GM23338 (cell line): Measurements from ENCODE around the gene CLCN6. TPM values are rescaled to one million over a fixed set of nuclear protein-coding genes. Genes with fewer than 3 reads are reported as not detected.

Source experiments
- ATAC-seq: fragments of 200-7000 bp; cut with Tn5 transposase; 3 replicates; pipeline ENCODE4 v1.9.1; 2020
- DNase-seq: peaks from one replicate; pipeline ENCODE4 v3.0.0-alpha.2; 2015; ENCODE audit warnings: low spot score
- H2AFZ ChIP-seq: fragments of 200-600 bp; sonication (generic); 2 replicates; pipeline ENCODE4 v1.8.0; 2016; ENCODE audit warnings: antibody characterized with exemption, mild to moderate bottlenecking, moderate library complexity
- H3F3A ChIP-seq: fragments of 200-600 bp; sonication (generic); replicated peaks from 2 replicates; pipeline ENCODE4 v1.8.0; 2017; ENCODE audit warnings: antibody characterized with exemption, mixed run types, low read depth
- H3K27ac ChIP-seq: fragments of 200-600 bp; sonication (generic); 2 replicates; pipeline ENCODE4 v1.6.1; 2016; ENCODE audit warnings: low read depth
- H3K27me3 ChIP-seq: fragments of 200-600 bp; sonication (generic); 2 replicates; pipeline ENCODE4 v1.8.0; 2016; ENCODE audit warnings: mild to moderate bottlenecking, mixed run types, moderate library complexity; ENCODE audit not compliant: insufficient read depth
- H3K36me3 ChIP-seq: fragments of 200-600 bp; sonication (generic); 2 replicates; pipeline ENCODE4 v1.8.0; 2016; ENCODE audit warnings: mild to moderate bottlenecking; ENCODE audit not compliant: insufficient read depth
- H3K4me1 ChIP-seq: fragments of 200-600 bp; sonication (generic); 2 replicates; pipeline ENCODE4 v1.8.0; 2016; ENCODE audit warnings: mild to moderate bottlenecking, moderate library complexity; ENCODE audit not compliant: insufficient read depth
- H3K4me2 ChIP-seq: fragments of 200-600 bp; sonication (generic); 2 replicates; pipeline ENCODE4 v1.7.1; 2017; ENCODE audit warnings: mixed run types
- H3K4me3 ChIP-seq: fragments of 200-600 bp; sonication (generic); 2 replicates; pipeline ENCODE4 v1.6.1; 2016; ENCODE audit warnings: mixed run types
- H3K79me2 ChIP-seq: fragments of 200-600 bp; sonication (generic); replicated peaks from 2 replicates; pipeline ENCODE4 v1.8.0; 2017; ENCODE audit warnings: mild to moderate bottlenecking; ENCODE audit not compliant: insufficient read depth
- H3K9me2 ChIP-seq: fragments of 200-600 bp; sonication (generic); 2 replicates; pipeline ENCODE4 v1.8.0; 2017; ENCODE audit not compliant: insufficient read depth
- H4K20me1 ChIP-seq: fragments of 200-600 bp; sonication (generic); replicated peaks from 2 replicates; pipeline ENCODE4 v1.8.0; 2017; ENCODE audit warnings: mild to moderate bottlenecking; ENCODE audit not compliant: insufficient read depth
- H3K27ac Mint-ChIP-seq: 2 replicates; pipeline ENCODE4 v1.8.0; 2020; ENCODE audit warnings: inconsistent platforms, mild to moderate bottlenecking, moderate library complexity, mixed read lengths
- H3K27me3 Mint-ChIP-seq: 3 replicates; pipeline ENCODE4 v1.8.0; 2022; ENCODE audit warnings: low read depth, mild to moderate bottlenecking, moderate library complexity, mixed read lengths, inconsistent platforms; ENCODE audit not compliant: insufficient read depth, poor library complexity
- H3K36me3 Mint-ChIP-seq: 3 replicates; pipeline ENCODE4 v1.8.0; 2021; ENCODE audit warnings: low read depth, mild to moderate bottlenecking, inconsistent platforms, moderate library complexity, mixed read lengths
- H3K4me1 Mint-ChIP-seq: 3 replicates; pipeline ENCODE4 v1.8.0; 2020; ENCODE audit warnings: mild to moderate bottlenecking, inconsistent platforms, mixed read lengths
- H3K4me3 Mint-ChIP-seq: 3 replicates; pipeline ENCODE4 v1.8.0; 2021; ENCODE audit warnings: moderate library complexity, mild to moderate bottlenecking, inconsistent platforms, mixed read lengths
- H3K9me3 Mint-ChIP-seq: 3 replicates; pipeline ENCODE4 v1.8.0; 2020; ENCODE audit warnings: moderate library complexity, mild to moderate bottlenecking, inconsistent platforms, mixed read lengths
- CREB1 ChIP-seq: fragments of 250-450 bp; sonication (Bioruptor Pico); IDR thresholded peaks from 2 replicates; pipeline ENCODE4 v1.5.0; 2020; ENCODE audit warnings: low read depth, mild to moderate bottlenecking, moderate library complexity
- EZH2 ChIP-seq: fragments of 200-600 bp; sonication (generic); IDR thresholded peaks from one replicate; pipeline ENCODE4 v1.8.0; 2017; ENCODE audit warnings: antibody characterized with exemption, mild to moderate bottlenecking, low read depth; ENCODE audit not compliant: unreplicated experiment
- EZH2phosphoT487 ChIP-seq: fragments of 200-600 bp; sonication (generic); IDR thresholded peaks from one replicate; pipeline ENCODE4 v1.8.1; 2018; ENCODE audit warnings: antibody characterized with exemption; ENCODE audit not compliant: unreplicated experiment
- JUNB ChIP-seq: IDR thresholded peaks from one replicate; pipeline ENCODE4 v1.6.1; 2016; ENCODE audit warnings: antibody characterized with exemption; ENCODE audit not compliant: unreplicated experiment
- NANOG ChIP-seq: IDR thresholded peaks from 2 replicates; pipeline ENCODE4 v1.6.1; 2016; ENCODE audit warnings: antibody characterized with exemption, borderline replicate concordance
- POLR2AphosphoS5 ChIP-seq: IDR thresholded peaks from 2 replicates; pipeline ENCODE4 v1.6.1; 2016; ENCODE audit warnings: antibody characterized with exemption, low read depth
- STAT1 ChIP-seq: IDR thresholded peaks from one replicate; pipeline ENCODE4 v1.6.1; 2016; ENCODE audit warnings: antibody characterized with exemption; ENCODE audit not compliant: unreplicated experiment
- ZNF114 ChIP-seq: fragments of 250-450 bp; sonication (Bioruptor Pico); IDR thresholded peaks from 2 replicates; pipeline ENCODE4 v1.5.0; 2020; ENCODE audit warnings: mild to moderate bottlenecking, moderate library complexity
- ZNF331 ChIP-seq: fragments of 250-450 bp; sonication (Bioruptor Pico); IDR thresholded peaks from 2 replicates; pipeline ENCODE4 v1.5.0; 2020; ENCODE audit warnings: low read depth, mild to moderate bottlenecking, moderate library complexity
- polyA plus RNA-seq: library from polyadenylated mRNA; unstranded; fragments of >200 nt; fragmentation: Nextera tagmentation; extraction: Ambion mirVana; gene quantifications from 2 replicates; pipeline ENCODE4 v1.2.1, GENCODE V29; 2016
- total RNA-seq: library from RNA; depleted of rRNA; stranded (reverse); fragments of >200 nt; shearing (Covaris generic); gene quantifications from 2 replicates; pipeline ENCODE4 v1.2.3, GENCODE V29; 2014
- TF ChIP-seq, protein P1 (sequence below), 2 experiments: fragments of 200-600 bp in 1 of 2; sonication (generic) in 1 of 2; conservative IDR thresholded peaks; 2 replicates each; pipeline versions ENCODE4 v1.5.1 to v1.6.1; 2016 to 2017; ENCODE audit warnings: antibody characterized with exemption in 2 of 2, low read depth in 2 of 2, mild to moderate bottlenecking in 2 of 2, moderate library complexity in 1 of 2
- TF ChIP-seq, protein P2 (sequence below): IDR thresholded peaks from one replicate; pipeline ENCODE4 v1.6.1; 2018; ENCODE audit warnings: antibody characterized with exemption; ENCODE audit not compliant: unreplicated experiment
- TF ChIP-seq, protein P3 (sequence below): fragments of 250-450 bp; sonication (Bioruptor Pico); IDR thresholded peaks from 2 replicates; pipeline ENCODE4 v1.5.0; 2020; ENCODE audit warnings: mild to moderate bottlenecking, moderate library complexity
- TF ChIP-seq, protein P4 (sequence below): IDR thresholded peaks from 2 replicates; pipeline ENCODE4 v1.6.1; 2016; ENCODE audit warnings: antibody characterized with exemption

The CLCN6 gene
- total and polyA plus RNA-seq, 2 experiments from 2014 or later = 16.0 to 22.6 TPM

DNA sequence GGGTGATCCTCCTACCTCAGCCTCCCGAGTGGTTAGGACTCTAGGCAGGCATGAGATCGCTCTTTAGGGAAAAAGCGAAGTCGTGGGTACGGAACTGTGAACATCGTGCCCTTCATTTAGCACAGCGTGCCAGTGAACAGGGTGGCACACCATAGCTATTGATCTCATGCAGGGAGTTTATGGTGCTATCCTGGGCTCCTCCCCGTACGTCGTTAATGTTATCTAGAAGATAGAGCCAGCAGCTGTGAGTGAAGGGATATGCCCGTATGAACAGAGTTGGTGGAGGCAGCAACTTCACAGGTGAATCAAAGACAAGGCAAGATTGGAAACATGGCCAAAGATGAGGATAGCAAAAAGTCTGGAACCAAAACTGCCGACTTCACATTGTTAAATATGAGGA, 11.2 kb downstream of the CLCN6 start:
- TF ChIP-seq JUNB (no peak), POLR2AphosphoS5 (no peak), CREB1 (CRISPR knock-in tag) (no peak), STAT1 (no peak), EZH2 (no peak), ZNF331 (CRISPR knock-in tag) (no peak), ZNF114 (CRISPR knock-in tag) (no peak), NANOG (no peak), EZH2phosphoT487 (no peak)
- TF ChIP-seq, protein P1, sequence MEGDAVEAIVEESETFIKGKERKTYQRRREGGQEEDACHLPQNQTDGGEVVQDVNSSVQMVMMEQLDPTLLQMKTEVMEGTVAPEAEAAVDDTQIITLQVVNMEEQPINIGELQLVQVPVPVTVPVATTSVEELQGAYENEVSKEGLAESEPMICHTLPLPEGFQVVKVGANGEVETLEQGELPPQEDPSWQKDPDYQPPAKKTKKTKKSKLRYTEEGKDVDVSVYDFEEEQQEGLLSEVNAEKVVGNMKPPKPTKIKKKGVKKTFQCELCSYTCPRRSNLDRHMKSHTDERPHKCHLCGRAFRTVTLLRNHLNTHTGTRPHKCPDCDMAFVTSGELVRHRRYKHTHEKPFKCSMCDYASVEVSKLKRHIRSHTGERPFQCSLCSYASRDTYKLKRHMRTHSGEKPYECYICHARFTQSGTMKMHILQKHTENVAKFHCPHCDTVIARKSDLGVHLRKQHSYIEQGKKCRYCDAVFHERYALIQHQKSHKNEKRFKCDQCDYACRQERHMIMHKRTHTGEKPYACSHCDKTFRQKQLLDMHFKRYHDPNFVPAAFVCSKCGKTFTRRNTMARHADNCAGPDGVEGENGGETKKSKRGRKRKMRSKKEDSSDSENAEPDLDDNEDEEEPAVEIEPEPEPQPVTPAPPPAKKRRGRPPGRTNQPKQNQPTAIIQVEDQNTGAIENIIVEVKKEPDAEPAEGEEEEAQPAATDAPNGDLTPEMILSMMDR (conservative IDR thresholded peaks at IDR 0.05; ENCODE audit: low read depth in 2 of 2) = no peak
- TF ChIP-seq, protein P2, sequence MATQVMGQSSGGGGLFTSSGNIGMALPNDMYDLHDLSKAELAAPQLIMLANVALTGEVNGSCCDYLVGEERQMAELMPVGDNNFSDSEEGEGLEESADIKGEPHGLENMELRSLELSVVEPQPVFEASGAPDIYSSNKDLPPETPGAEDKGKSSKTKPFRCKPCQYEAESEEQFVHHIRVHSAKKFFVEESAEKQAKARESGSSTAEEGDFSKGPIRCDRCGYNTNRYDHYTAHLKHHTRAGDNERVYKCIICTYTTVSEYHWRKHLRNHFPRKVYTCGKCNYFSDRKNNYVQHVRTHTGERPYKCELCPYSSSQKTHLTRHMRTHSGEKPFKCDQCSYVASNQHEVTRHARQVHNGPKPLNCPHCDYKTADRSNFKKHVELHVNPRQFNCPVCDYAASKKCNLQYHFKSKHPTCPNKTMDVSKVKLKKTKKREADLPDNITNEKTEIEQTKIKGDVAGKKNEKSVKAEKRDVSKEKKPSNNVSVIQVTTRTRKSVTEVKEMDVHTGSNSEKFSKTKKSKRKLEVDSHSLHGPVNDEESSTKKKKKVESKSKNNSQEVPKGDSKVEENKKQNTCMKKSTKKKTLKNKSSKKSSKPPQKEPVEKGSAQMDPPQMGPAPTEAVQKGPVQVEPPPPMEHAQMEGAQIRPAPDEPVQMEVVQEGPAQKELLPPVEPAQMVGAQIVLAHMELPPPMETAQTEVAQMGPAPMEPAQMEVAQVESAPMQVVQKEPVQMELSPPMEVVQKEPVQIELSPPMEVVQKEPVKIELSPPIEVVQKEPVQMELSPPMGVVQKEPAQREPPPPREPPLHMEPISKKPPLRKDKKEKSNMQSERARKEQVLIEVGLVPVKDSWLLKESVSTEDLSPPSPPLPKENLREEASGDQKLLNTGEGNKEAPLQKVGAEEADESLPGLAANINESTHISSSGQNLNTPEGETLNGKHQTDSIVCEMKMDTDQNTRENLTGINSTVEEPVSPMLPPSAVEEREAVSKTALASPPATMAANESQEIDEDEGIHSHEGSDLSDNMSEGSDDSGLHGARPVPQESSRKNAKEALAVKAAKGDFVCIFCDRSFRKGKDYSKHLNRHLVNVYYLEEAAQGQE = no peak
- TF ChIP-seq, protein P3, sequence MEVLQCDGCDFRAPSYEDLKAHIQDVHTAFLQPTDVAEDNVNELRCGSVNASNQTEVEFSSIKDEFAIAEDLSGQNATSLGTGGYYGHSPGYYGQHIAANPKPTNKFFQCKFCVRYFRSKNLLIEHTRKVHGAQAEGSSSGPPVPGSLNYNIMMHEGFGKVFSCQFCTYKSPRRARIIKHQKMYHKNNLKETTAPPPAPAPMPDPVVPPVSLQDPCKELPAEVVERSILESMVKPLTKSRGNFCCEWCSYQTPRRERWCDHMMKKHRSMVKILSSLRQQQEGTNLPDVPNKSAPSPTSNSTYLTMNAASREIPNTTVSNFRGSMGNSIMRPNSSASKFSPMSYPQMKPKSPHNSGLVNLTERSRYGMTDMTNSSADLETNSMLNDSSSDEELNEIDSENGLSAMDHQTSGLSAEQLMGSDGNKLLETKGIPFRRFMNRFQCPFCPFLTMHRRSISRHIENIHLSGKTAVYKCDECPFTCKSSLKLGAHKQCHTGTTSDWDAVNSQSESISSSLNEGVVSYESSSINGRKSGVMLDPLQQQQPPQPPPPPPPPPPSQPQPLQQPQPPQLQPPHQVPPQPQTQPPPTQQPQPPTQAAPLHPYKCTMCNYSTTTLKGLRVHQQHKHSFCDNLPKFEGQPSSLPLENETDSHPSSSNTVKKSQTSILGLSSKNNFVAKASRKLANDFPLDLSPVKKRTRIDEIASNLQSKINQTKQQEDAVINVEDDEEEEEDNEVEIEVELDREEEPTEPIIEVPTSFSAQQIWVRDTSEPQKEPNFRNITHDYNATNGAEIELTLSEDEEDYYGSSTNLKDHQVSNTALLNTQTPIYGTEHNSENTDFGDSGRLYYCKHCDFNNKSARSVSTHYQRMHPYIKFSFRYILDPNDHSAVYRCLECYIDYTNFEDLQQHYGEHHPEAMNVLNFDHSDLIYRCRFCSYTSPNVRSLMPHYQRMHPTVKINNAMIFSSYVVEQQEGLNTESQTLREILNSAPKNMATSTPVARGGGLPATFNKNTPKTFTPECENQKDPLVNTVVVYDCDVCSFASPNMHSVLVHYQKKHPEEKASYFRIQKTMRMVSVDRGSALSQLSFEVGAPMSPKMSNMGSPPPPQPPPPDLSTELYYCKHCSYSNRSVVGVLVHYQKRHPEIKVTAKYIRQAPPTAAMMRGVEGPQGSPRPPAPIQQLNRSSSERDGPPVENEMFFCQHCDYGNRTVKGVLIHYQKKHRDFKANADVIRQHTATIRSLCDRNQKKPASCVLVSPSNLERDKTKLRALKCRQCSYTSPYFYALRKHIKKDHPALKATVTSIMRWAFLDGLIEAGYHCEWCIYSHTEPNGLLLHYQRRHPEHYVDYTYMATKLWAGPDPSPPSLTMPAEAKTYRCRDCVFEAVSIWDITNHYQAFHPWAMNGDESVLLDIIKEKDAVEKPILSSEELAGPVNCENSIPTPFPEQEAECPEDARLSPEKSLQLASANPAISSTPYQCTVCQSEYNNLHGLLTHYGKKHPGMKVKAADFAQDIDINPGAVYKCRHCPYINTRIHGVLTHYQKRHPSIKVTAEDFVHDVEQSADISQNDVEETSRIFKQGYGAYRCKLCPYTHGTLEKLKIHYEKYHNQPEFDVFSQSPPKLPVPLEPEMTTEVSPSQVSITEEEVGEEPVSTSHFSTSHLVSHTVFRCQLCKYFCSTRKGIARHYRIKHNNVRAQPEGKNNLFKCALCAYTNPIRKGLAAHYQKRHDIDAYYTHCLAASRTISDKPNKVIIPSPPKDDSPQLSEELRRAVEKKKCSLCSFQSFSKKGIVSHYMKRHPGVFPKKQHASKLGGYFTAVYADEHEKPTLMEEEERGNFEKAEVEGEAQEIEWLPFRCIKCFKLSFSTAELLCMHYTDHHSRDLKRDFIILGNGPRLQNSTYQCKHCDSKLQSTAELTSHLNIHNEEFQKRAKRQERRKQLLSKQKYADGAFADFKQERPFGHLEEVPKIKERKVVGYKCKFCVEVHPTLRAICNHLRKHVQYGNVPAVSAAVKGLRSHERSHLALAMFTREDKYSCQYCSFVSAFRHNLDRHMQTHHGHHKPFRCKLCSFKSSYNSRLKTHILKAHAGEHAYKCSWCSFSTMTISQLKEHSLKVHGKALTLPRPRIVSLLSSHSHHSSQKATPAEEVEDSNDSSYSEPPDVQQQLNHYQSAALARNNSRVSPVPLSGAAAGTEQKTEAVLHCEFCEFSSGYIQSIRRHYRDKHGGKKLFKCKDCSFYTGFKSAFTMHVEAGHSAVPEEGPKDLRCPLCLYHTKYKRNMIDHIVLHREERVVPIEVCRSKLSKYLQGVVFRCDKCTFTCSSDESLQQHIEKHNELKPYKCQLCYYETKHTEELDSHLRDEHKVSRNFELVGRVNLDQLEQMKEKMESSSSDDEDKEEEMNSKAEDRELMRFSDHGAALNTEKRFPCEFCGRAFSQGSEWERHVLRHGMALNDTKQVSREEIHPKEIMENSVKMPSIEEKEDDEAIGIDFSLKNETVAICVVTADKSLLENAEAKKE = no peak
- TF ChIP-seq, protein P4, sequence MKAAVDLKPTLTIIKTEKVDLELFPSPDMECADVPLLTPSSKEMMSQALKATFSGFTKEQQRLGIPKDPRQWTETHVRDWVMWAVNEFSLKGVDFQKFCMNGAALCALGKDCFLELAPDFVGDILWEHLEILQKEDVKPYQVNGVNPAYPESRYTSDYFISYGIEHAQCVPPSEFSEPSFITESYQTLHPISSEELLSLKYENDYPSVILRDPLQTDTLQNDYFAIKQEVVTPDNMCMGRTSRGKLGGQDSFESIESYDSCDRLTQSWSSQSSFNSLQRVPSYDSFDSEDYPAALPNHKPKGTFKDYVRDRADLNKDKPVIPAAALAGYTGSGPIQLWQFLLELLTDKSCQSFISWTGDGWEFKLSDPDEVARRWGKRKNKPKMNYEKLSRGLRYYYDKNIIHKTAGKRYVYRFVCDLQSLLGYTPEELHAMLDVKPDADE = no peak
- no peaks in the 10 kb centered on the region for H3K4me1 ChIP-seq
- no peak overlapping the region for H3K27ac ChIP-seq
- DNase-seq (no peak), ATAC-seq (no peak)
- H3K79me2 ChIP-seq = peaks cover 33% of the 10 kb centered on the region
- no peaks in the 10 kb centered on the region for H3K9me3 Mint-ChIP-seq
- H3K27me3 ChIP-seq = no peaks in the 10 kb centered on the region
- no peak overlapping the region for H3K4me3 Mint-ChIP-seq
- no peaks in the 10 kb centered on the region for H3K4me1 Mint-ChIP-seq
- no peaks in the 10 kb centered on the region for H3K9me2 ChIP-seq
- no peaks in the 10 kb centered on the region for H3K27me3 Mint-ChIP-seq
- peaks cover 23% of the 10 kb centered on the region for H4K20me1 ChIP-seq
- no peak overlapping the region for H2AFZ ChIP-seq
- H3K36me3 Mint-ChIP-seq = peaks cover 50% of the 10 kb centered on the region
- H3K4me3 ChIP-seq = no peak overlapping the region
- H3K4me2 ChIP-seq = no peak overlapping the region
- H3K27ac Mint-ChIP-seq = no peak overlapping the region
- H3K36me3 ChIP-seq = peaks cover 38% of the 10 kb centered on the region
- 0 out of 2 replicates have a peak, but pooled peaks cover 6% of the 10 kb centered on the region for H3F3A ChIP-seq
